Kidney tubule cell (primary cell): ENCODE data around the gene AMBP.

Source experiments
- DNase-seq: peaks from one replicate; pipeline ENCODE4 v3.0.0-alpha.2; 2018; ENCODE audit warnings: low spot score

The AMBP gene

DNA sequence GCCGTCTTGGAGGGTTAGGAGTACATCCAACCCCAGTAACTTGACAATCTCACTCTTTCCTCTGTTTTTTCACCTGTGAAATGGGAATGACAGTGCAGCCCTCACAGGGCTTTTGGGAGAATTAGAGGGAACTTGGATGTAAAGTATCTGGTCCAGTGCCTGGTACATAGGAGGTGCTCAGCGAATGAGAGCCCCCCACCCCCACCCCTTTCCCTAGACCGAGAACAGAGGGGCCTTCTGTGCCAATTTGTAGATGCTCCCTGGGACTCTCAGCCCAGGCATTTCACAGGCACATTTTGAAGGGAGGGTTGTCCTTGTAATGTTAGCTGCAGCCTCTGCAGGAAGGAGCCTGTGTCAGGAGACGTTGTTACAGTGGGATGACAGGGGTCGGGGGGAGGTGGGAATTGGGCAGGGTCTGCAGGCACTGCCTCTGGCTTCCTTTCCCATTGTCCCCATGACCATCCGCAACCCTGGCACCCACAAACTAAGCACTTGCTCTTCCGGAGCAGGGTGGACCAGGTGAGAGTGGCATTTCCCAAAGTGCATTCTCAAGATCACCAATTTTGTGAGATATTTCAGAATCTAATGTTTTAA lies 47.0 kb downstream of the AMBP start:
- DNase-seq: no peak

DNA sequence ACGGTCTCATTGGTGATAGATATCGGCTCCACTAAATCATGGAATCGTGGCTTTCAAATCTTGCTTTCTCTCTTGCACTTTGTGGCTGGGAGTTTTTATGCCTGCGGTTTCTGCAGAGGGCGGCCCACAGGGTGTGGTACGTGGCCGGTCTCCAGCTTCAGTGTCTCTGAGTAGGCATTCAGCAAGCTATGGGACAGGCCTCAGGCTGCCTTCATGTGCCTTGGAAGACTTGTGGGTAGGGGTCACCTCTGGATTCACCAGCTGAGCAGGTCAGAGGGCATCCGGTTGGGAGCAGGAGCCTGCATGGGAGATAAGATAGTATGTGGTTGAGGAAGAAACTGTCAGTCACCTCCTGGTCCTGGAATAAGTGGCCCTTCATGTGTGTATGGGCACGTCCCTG lies 47.7 kb downstream of the AMBP start:
- no peak for DNase-seq

DNA sequence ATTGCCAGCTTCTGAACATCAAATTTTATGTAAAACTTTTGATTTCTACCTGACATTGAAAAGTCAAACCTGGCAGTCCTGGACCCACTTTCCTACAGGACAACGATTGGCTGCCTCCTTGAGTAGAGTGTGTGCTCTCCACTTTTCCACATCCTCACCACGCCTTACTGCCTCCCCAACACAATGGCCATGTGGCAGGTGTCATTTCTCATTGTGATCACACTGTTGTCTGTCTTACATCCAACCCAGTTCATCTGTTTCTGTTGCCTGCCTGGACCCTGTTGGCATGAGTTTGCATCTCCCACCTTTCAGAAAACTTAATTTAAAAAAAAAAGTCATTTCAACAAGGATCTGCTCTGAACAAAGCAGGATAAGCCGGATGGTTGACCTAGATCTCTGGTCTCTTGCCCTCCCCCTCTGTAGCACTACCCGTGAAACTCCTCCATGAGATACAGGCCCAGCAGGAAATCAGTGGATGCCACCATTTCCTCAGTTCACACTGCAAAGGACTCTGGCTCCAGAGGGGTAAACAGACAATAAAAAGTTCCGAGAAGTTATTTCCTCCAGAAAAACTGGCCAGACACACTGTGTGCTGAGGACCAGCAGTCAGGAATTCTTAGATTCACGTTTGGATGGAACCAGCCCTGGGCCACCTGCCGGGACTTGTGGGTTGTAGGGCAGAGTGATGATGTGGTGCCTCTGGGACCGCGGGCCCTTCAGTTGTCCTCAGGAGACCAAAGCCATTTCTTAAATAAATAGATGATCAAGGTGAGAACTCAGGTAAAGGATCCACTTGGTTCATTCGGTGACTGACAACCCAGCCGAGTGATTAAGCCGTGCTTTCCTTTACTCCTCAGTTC lies 48.6 kb downstream of the AMBP start:
- no peak for DNase-seq

DNA sequence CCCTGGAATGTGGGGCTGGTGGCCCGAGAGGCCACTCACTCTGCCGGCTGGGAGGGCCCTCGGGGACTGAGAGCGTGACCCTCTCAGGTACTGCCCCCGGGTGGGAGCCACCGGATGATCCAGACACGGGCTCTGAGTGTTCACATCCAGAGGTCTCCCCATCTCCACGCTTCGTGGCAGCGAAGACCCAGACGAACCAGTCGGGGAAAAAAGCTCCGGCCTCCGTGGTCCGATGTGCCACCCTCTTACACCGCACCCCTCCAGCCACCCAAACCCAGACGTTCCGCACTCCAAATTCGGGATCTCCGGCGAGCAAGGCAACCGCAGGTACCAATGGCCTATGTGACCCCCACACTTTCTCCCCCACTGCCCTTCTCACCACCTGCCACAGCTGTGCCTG lies 49.5 kb downstream of the AMBP start:
- DNase-seq: no peak

DNA sequence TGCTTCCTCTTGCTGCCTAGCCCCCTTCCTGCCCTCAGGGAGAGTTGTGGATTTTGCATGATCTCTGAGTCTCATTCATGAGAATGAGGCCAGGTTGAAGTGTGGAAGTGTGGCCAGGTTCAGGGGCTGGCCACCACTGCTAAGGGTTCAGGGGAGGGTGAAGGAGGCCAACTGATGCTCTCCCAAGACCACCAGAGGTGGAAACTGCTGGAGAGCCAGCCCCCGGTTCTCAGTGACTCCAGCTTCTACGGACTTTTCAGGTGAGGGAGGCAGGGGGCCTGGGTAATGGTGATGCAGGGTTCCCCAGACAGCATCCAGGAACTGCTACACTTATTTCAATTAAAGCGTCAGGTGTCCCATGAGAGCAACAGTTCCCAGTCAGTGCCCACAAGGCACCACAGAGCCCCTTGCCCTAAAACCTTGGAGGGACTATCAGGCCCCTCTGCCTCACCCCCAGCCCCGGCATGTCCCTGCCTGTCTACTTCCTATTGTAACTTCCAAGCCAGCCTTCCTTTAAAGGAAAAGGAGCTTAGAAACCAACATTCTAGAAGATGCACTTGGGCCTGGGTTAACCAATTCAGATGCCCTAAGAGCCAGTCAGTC lies 50.1 kb downstream of the AMBP start:
- DNase-seq: no peak

DNA sequence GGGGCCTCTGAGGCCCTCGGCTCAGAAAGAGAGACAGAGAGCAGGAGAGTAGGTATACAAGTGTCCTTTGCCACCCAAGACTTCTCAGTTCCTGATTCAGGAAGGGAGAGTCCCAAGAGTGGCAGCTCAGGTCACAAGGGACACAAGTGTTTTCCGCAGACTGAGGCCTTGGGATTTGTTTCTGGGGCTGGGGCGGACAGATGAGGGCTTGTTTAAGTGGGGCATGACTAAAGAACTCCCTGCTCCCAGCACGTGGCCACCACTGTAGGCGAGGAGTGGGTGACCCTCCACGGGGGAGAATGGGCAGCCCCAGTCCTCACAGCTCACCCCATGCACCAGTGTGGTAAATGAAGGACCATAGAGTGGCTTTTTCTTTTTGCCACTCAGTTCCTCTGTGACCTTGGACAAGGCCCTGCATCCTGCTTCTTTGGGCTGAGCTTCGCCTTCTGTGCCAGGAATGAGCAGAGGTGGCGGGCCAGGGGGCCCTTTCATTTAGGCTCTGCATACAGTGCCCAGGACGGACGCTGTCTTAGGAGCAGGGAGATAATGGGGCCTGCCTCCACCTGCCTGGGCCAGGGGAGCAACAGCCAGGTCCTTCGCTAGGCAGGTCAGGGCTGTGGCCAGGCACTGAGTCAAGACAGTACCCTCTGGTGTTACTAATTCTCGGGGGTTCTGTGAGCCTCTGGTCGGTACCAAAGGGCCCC lies 50.8 kb downstream of the AMBP start:
- DNase-seq: no peak

DNA sequence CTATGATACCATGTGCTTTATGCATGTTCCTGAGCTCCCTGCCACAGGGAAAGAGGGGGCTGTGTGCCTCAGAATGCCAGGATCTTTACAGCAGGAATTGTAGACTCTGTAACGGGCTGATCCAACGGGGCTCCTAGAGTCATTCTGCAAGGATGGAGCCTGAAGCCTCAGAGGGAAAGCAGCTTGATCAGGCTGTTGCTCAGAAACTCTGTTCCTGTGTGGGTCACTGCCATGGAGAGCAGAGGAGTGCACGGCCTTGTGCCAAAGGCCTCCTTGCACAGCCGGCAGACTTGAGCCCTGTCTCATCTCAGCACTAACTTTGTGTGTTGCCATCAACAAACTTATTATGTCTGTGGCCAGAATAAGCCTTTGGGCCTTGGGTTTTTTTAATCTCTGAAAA lies 51.8 kb downstream of the AMBP start:
- DNase-seq: no peak

DNA sequence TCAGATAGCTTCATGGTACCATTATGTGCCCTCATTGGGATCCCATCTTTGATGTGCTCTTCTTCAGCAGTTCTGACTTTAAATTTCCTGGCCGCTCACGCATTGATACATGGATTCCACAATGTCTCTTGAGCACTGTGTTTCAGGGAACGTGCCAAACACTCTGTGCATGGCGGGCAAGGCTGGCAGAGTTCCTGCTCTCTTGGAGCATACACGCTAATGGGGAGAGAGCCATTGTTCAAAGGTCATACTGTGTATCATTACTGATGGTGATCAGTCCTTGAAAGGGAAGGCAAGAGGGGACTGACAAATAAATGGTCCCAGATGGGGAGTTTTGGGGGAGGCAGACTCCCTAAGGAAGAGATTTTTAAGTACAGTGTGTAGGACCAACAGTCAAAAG lies 52.3 kb downstream of the AMBP start:
- no peak for DNase-seq

DNA sequence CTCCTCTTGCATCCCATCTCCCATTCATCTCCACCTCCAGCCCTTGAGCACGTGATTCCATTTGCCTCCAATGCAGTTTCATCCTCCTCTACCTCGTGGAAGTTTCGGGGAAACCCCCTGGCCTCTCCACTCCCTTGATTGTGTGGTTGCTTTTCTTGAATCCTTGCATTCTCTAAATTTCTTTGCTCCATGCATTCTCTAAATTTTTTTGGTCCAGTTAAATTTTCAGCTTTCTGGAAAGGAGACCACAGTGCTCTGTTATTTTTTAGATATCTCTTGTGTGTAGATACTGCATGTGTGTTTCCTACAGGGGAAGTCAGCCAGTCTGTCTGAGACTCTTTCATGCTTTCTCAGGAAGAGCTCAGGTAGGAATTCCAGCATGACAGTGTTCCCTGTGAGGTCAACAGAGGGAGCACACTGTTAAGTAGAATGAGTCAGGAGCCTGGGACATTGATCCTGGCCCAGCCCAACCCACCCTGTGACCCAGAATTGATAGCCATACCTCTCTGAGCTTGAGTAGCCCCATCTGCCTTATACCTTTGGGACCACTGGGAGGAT lies 52.8 kb downstream of the AMBP start:
- DNase-seq: peak; percentile 35

DNA sequence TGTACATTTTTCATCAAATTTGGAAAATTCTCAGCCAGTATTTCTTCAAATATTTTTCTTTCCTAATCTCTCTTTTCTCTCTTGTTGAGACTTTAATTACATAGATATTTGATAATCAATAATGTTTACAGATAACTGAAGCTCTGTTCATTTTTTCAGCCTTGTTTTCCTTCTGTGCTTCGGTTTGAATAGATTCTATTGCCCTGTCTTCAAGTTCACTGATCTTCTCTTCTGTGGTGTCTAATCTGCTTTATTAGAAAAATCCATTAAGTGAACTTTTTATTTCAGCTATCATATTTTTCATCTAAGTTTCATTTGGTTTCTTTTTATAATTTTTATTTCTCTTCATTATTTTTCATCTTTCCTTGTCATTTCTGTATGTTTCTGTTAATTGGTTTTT lies 54.1 kb downstream of the AMBP start:
- no peak for DNase-seq

DNA sequence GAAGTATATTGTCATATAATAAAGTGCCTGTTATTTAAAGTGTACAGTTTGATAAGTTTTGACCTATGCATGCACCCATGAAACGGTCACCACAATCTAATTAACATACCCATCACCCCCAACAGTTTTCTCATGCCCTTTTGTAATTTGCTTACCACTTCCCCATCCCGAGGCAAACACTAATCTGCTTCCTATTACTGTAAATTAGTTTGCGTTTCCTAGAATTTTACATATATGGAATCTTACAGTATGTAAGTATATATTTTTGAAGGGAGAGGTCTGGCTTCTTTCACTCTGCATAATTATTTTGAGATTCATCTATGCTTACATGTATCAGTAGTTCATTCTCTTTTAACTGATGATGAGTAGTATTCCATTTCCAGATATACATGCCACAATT lies 56.5 kb downstream of the AMBP start:
- no peak for DNase-seq

DNA sequence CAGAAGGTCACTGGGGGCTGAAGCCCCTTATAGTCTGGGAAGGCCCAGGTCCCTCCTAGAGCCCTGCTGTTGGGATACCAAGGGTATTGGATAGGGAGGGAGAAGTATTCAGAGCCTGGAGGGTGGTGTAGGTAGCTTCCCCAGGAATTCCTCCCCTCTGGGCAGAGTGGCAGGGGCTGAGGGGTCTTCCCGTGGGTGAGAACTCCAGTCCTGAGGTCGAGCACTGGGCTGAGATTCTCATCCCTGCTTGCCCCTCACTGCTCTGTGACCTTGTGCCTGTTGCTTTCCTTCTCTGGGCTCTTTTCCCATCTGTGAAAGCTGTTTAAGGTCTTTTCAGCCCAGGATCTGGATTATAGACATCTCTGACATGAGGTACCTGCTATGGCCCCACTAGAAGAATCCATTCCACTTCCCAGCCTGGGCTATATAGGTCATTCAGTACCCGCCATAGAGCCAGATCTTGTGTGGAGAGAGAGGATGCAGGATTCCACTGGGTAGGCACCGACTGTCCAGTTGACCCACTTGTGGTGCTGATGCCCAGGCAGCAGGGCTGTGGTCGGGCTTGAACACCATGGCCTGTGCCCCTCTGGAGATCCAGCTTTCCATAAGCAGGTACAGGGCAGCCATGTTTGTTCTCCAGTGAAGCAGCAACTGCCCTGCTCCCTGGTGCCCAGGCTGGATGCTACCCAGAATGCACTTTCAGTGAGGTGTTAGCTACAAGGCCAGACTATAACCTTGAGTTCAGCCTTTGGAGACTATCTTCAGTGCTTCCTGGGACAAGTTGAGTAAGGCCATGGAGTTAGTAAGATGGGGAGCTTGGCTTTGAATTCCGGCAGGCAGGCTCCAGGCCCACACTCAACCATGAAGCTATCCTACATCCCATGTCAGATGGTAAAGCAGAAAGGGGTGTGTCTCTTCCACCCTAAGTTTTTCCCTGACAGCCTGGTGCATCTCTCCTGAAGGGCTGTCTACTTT lies 60.1 kb downstream of the AMBP start:
- no peak for DNase-seq

DNA sequence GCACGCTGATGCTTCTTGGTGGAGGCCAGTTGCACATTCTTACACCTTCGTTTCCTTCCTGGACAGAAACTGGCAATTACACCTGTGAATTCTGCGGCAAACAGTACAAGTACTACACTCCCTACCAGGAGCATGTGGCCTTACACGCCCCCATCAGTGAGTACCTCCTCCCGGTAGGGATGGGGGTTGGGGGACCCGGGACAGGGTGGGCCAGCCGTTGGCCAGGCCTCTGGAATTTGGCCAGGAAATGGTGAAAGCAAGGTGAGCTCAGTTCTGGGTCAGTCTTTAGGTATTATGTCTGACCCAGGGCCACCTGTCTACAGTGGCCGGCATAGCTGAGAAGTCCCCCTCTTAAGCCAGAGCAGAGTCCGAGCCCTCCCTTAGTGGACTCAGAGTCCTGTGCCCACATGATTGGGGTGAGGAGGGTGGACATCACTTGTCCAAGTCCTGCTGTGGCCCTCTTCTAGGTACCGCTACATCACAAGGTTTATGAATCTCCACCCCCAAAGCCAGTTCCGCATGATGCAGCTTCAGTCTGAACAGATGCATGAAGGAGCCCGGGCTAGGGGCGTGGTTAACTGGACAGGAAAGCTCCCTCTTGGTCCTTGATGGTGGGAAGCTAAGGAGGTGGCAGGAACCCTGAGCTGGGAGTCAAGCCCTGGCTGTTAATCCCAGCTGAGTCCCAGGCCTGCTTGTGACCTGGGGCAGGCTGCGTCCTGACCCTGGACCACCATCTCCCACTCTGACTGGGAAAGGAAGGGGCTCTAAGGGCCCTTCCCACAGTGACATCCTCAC lies 61.3 kb downstream of the AMBP start:
- DNase-seq: no peak

DNA sequence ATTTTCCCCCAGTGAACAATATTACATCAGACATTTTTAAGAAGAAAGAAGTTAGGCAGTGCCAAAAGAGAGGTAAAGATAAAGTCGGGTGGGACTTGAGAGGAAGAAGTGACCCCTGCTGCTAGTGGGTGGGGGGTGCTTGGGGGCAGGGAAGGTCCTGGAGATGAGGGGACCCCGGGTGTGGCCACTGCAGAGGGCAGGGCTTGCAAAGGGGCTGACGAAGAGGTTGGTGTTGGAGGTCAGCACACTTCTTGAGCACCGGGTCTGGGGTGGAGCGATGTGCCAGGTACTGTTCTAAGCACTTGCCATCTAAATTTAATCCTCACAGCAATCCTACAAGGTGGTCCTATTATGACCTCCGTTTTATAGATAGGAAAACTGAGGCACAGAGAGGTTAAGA lies 62.0 kb downstream of the AMBP start:
- DNase-seq: no peak

DNA sequence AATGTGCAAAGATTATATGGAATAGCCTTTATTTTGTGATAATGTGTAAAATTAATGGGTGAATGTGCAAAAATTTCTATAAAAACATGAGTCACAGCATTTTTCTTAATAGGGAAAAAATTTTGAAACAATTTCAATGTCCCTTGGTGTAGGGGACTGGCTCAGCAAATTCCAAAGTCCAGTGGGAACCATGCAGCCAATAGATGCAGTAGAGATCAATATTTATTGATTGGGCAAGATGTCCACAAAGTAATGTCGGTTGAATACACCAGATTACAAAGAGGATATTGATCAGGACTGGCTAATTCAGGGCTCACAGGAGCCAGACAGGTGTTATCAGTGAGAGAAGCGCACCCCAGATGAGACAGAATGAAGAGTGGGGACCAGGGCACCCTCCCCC lies 62.5 kb downstream of the AMBP start:
- no peak for DNase-seq

DNA sequence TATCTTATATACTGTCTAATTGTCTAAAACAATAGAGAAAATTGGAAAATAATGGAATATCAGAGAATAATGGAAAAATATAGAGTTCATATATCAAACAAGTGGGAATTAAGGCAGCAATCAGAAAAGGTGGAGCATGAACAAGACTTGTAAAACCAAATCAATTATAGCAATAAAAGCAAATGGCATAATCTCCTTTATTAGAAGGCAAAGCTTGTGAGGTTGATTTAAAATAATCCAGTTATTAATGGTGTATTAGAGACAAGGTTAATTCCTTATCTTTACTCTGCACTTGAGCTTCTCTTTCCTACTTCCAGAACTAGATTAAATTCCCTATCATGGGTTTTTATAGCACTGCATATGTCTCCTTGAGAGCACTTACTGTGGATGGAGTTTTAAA lies 64.1 kb downstream of the AMBP start:
- DNase-seq: no peak

DNA sequence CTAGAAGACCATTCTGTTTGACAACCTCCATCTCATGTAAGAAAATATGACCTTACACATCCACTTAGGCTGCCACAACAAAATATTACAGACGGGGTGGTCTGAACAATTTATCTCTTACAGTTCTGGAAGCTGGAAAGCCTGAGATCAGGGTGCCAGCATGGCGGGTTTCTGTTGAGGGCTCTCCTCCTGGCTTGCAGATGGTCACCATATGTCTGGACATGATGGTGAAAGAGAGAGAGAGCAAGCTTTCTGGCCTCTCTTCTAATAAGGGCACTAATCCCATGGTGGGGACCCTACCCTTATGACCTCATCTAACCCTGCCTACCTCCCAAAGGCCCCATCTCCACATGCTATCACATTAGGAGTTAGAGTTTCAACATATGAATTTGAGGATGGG lies 66.0 kb downstream of the AMBP start:
- no peak for DNase-seq

DNA sequence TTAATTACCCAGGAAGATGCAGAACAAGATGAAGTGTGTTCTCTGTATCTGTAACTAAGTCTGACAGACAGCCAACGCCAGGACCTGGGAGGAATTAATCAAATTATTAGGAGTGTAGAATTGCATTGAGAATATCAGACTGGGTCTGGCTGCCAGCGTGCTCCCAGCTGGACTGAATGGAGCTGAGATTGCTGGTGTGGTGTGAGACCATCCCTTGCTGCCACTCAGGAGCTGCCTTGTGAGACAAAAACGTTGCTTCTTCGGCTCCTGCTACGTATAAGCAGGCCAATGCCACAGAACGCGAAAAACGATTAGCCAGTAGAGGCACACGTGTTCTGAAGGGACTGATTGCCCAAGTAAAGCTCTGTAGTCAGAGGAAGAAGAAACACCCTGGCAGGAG lies 66.8 kb downstream of the AMBP start:
- no peak for DNase-seq
